Stimulated activated CD8-positive, alpha-beta memory T cell treated with anti-CD3 and anti-CD28 coated beads, Interleukin-4, amount 100 ng/mL, for 24 hours (primary cell): Measurements from ENCODE around the gene MRC2.
"Not testable (repeated sequence)": the region's sequence is repeated elsewhere in the genome, so short reads cannot be mapped to it uniquely, and the experiment has no call there.

Experiments used
- DNase-seq: peaks from one replicate; pipeline ENCODE4 v3.0.0-alpha.2; 2020; ENCODE audit warnings: low read depth

The MRC2 gene

GRCh38 chr17:62627219-62627903 lies at the start of gene MRC2:
MRC2 (plus strand) TSS chr17:62627670; CDS start chr17:62627803, 133 bp downstream.
- DNase-seq = peak; percentile 53

- no peak for DNase-seq
Measured at GRCh38 chr17:62578757-62579487, 48.5 kb upstream of the MRC2 start.

GRCh38 chr17:62580947-62581346 lies 46.5 kb upstream of the MRC2 start:
- DNase-seq = no peak

- no peak for DNase-seq
Measured at GRCh38 chr17:62581764-62582163, 45.7 kb upstream of the MRC2 start.

- DNase-seq = no peak
Measured at GRCh38 chr17:62587554-62587953, 39.9 kb upstream of the MRC2 start.

- no peak for DNase-seq
Measured at GRCh38 chr17:62588109-62588508, 39.4 kb upstream of the MRC2 start.

- DNase-seq = no peak
Measured at GRCh38 chr17:62591333-62591732, 36.1 kb upstream of the MRC2 start.

- not testable (repeated sequence) for DNase-seq
Measured at GRCh38 chr17:62591822-62592221, 35.6 kb upstream of the MRC2 start.

- no peak for DNase-seq
Measured at GRCh38 chr17:62592341-62593099, 35.0 kb upstream of the MRC2 start.

GRCh38 chr17:62595484-62595883 lies 32.0 kb upstream of the MRC2 start:
- DNase-seq = no peak

GRCh38 chr17:62596662-62597061 lies 30.8 kb upstream of the MRC2 start:
- DNase-seq = no peak

GRCh38 chr17:62597150-62597549 lies 30.3 kb upstream of the MRC2 start:
- DNase-seq = no peak

GRCh38 chr17:62597920-62598319 lies 29.6 kb upstream of the MRC2 start:
- DNase-seq = no peak

- no peak for DNase-seq
Measured at GRCh38 chr17:62599964-62600657, 27.4 kb upstream of the MRC2 start.

GRCh38 chr17:62600805-62601204 lies 26.7 kb upstream of the MRC2 start:
- no peak for DNase-seq

GRCh38 chr17:62601471-62601870 lies 26.0 kb upstream of the MRC2 start:
- DNase-seq = no peak

- DNase-seq = not testable (repeated sequence)
Measured at GRCh38 chr17:62603783-62604182, 23.7 kb upstream of the MRC2 start.

- no peak for DNase-seq
Measured at GRCh38 chr17:62605588-62605987, 21.9 kb upstream of the MRC2 start.

GRCh38 chr17:62611292-62611691 lies 16.2 kb upstream of the MRC2 start:
- DNase-seq = no peak

GRCh38 chr17:62611728-62612127 lies 15.7 kb upstream of the MRC2 start:
- no peak for DNase-seq

GRCh38 chr17:62612289-62612688 lies 15.2 kb upstream of the MRC2 start:
- not testable (repeated sequence) for DNase-seq

GRCh38 chr17:62613095-62613494 lies 14.4 kb upstream of the MRC2 start:
- not testable (repeated sequence) for DNase-seq
